ENCODE results near the gene CYB5B.

GRCh38 chr16:69419956-69420355 is 4.5 kb upstream of the CYB5B start:
- TF ChIP-seq CTCF (IDR thresholded peaks at IDR 0.05), result no peak
- TF ChIP-seq POLR2A (IDR thresholded peaks at IDR 0.05), result no peak
- TF ChIP-seq POLR2AphosphoS5 (IDR thresholded peaks at IDR 0.05), result no peak

All from breast epithelium (tissue), 3 donors.